Uterus (tissue), 4 donors: ENCODE measurements around the gene OR2AP1. TPM values are rescaled to one million over a fixed set of nuclear protein-coding genes. Genes with fewer than 3 reads are reported as not detected.
"Not testable (repeated sequence)": the region's sequence is repeated elsewhere in the genome, so short reads cannot be mapped to it uniquely, and the experiment has no call there.

ENCODE experiments used
- DNase-seq, 2 donors: peaks; one replicate each; pipeline ENCODE4 v3.0.0-alpha.2; 2019 to 2020
- H3K27ac ChIP-seq, 2 donors: fragments of 200-600 bp; sonication (generic); 1 replicate in 1 of 2; 2 replicates in 1 of 2; pipeline ENCODE4 v1.5.1; 2016 to 2018
- H3K27me3 ChIP-seq, 2 donors: fragments of 200-600 bp; sonication (generic); one replicate each; pipeline ENCODE4 v1.5.1; 2018 to 2019; ENCODE audit warnings: control low read depth in 1 of 2
- H3K36me3 ChIP-seq, 2 donors: fragments of 200-600 bp; sonication (generic); one replicate each; pipeline ENCODE4 v1.5.1; 2019; ENCODE audit warnings: control low read depth in 1 of 2
- H3K4me1 ChIP-seq, 2 donors: fragments of 200-600 bp; sonication (generic); one replicate each; pipeline ENCODE4 v1.5.1; 2018 to 2019; ENCODE audit warnings: control low read depth in 1 of 2
- H3K4me3 ChIP-seq, 2 donors: fragments of 200-600 bp; sonication (generic); 1 replicate in 1 of 2; 2 replicates in 1 of 2; pipeline ENCODE4 v1.5.1; 2018 to 2019; ENCODE audit warnings: mild to moderate bottlenecking in 1 of 2
- H3K9me3 ChIP-seq, 2 donors: fragments of 200-600 bp; sonication (generic); one replicate each; pipeline ENCODE4 v1.5.1; 2019; ENCODE audit warnings: control low read depth in 1 of 2
- POLR2A ChIP-seq, 2 donors: fragments of 450-650 bp; IDR thresholded peaks; one replicate each; pipeline ENCODE4 v1.6.1; 2016; ENCODE audit warnings: antibody characterized with exemption in 2 of 2, mild to moderate bottlenecking in 1 of 2, moderate library complexity in 1 of 2
- intact Hi-C: fragments of 100-400 bp; cut with DNase I; formaldehyde crosslinking; loops from one replicate; pipeline ENCODE4 v1.15.1; 2023; ENCODE audit warnings: low total_unique reads
- total RNA-seq, 4 donors: library from RNA; depleted of rRNA in 3 of 4; stranded (reverse); fragments of >200 nt in 3 of 4; gene quantifications; one replicate each; pipeline versions ENCODE4 v1.1.0 to v1.2.4, GENCODE V29; 2014 to 2023
- TF ChIP-seq, protein P1 (sequence below), 4 experiments: fragments of 200-600 bp in 2 of 4; fragments of 450-650 bp in 2 of 4; sonication (generic) in 2 of 4; IDR thresholded peaks; one replicate each; pipeline ENCODE4 v1.5.1; 2016 to 2019; ENCODE audit warnings: antibody characterized with exemption in 4 of 4, mild to moderate bottlenecking in 2 of 4, moderate library complexity in 1 of 4
- donor health status: DM: yes; HTN: yes; CAD: no.

The OR2AP1 gene
- total RNA-seq, 4 donors from 2014 or later = not detected

DNA sequence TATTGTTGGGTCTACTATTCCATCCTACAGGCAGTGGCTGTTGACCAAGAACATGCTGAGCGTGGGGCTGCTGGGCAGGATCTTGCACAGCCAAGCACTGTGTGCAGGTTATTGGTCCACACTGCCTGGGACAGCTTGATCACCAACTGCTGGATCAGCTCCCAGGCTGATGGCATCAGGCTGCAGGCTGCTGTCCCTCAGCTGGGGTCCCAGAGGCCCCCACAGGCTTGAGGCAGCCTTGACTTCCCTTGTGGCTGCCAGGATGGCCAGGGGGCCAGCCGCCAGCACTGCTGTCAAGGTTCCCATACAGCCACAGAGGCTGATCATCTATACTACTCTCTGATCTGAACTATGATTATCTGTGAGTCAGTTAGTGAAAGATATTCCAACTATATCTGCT lies 9.8 kb downstream of the OR2AP1 start:
- peaks cover 0 to 3% of the 10 kb centered on the region in 2 donors for H3K9me3 ChIP-seq
- no peaks in the 10 kb centered on the region for H3K36me3 ChIP-seq
- no peaks in the 10 kb centered on the region for H3K27me3 ChIP-seq
- no peak for TF ChIP-seq POLR2A (IDR thresholded peaks at IDR 0.05)
- TF ChIP-seq, protein P1, sequence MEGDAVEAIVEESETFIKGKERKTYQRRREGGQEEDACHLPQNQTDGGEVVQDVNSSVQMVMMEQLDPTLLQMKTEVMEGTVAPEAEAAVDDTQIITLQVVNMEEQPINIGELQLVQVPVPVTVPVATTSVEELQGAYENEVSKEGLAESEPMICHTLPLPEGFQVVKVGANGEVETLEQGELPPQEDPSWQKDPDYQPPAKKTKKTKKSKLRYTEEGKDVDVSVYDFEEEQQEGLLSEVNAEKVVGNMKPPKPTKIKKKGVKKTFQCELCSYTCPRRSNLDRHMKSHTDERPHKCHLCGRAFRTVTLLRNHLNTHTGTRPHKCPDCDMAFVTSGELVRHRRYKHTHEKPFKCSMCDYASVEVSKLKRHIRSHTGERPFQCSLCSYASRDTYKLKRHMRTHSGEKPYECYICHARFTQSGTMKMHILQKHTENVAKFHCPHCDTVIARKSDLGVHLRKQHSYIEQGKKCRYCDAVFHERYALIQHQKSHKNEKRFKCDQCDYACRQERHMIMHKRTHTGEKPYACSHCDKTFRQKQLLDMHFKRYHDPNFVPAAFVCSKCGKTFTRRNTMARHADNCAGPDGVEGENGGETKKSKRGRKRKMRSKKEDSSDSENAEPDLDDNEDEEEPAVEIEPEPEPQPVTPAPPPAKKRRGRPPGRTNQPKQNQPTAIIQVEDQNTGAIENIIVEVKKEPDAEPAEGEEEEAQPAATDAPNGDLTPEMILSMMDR (IDR thresholded peaks at IDR 0.05) = no peak
- DNase-seq = no peak
- H3K27ac ChIP-seq = no peak overlapping the region
- intact Hi-C loops = no loop called here
- no peak overlapping the region for H3K4me3 ChIP-seq
- no peaks in the 10 kb centered on the region for H3K4me1 ChIP-seq

DNA sequence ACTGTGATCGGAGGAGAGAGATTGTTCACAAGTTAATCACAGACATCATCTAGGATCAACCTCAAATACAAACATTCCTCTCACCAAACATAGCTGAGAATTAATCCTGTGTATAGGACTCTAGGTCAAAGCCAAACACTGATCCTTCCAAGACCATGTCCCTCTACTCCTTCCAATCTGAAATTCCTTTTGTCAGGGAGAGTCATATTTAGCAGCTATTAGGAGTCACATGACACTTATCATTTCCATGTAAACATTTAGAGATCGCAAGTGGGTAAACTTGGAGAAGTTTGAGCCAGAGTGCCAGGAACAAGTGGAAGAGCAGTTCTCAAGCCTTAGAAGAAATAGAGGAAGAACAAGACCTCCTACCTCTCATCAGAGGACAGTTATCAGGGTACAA lies 13.5 kb downstream of the OR2AP1 start:
- Histone ChIP-seq H3K9me3 (peaks cover 0 to 3% of the 10 kb centered on the region in 2 donors), H3K27me3 (no peaks in the 10 kb centered on the region), H3K4me1 (no peaks in the 10 kb centered on the region), H3K27ac (no peak overlapping the region), H3K4me3 (no peak overlapping the region), H3K36me3 (no peaks in the 10 kb centered on the region)
- DNase-seq = no peak
- intact Hi-C loops = no loop called here
- no peak for TF ChIP-seq POLR2A (IDR thresholded peaks at IDR 0.05)
- TF ChIP-seq, protein P1 (IDR thresholded peaks at IDR 0.05) = no peak

DNA sequence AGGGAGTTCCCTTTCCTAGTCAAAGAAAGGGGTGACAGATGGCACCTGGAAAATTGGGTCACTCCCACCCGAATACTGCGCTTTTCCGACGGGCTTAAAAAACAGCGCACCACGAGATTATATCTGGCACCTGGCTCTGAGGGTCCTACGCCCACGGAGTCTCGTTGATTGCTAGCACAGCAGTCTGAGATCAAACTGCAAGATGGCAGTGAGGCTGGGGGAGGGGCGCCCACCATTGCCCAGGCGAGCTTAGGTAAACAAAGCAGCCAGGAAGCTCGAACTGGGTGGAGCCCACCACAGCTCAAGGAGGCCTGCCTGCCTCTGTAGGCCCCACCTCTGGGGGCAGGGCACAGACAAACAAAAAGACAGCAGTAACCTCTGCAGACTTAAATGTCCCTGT lies 17.9 kb downstream of the OR2AP1 start:
- H3K27me3 ChIP-seq, H3K4me1 ChIP-seq, H3K4me3 ChIP-seq, H3K9me3 ChIP-seq, H3K27ac ChIP-seq, DNase-seq, H3K36me3 ChIP-seq, intact Hi-C loops: not testable (repeated sequence)

DNA sequence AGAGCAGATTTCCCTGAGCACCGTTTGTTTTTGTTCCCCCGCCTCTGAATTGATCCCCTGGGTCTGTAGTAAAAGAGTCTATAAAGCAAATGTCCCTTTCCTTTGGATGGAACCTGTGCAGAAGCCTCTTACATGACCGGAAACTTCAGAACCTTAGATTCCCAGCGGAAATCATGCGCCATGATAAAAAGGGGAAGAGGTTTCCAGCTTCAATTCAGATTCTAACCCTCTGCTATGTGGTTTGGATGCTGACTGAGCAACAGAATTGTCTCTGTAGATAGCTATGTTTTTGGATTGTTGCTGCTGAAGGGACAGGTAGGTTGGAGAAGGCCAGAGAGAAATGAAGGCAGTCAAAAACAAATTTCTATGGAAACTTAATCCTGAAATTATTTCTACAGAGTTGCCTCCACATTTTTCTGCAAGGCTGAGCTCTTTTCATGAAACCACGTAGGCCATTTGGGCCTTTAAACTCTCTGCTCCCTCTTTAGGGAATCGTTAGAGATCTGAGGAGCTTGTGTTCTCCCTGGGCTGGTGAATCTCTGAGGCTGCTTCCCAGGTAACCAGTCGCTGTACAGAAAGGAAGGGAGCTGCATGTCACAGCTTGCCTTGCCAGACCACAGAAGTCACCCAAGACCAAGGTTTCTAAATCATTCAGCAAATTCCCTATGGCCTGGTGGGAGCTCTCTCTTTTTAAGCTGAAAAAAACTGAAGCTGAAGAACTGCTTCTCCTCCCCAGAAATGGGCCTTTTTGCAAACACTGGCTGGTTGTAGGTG lies 35.7 kb downstream of the OR2AP1 start:
- Histone ChIP-seq H3K4me1 (no peaks in the 10 kb centered on the region), H3K27me3 (no peaks in the 10 kb centered on the region), H3K4me3 (no peak overlapping the region), H3K27ac (no peak overlapping the region), H3K9me3 (no peaks in the 10 kb centered on the region), H3K36me3 (no peaks in the 10 kb centered on the region)
- no peak for TF ChIP-seq POLR2A (IDR thresholded peaks at IDR 0.05)
- TF ChIP-seq, protein P1 (IDR thresholded peaks at IDR 0.05) = no peak
- no peak for DNase-seq
- intact Hi-C loops = no loop called here

DNA sequence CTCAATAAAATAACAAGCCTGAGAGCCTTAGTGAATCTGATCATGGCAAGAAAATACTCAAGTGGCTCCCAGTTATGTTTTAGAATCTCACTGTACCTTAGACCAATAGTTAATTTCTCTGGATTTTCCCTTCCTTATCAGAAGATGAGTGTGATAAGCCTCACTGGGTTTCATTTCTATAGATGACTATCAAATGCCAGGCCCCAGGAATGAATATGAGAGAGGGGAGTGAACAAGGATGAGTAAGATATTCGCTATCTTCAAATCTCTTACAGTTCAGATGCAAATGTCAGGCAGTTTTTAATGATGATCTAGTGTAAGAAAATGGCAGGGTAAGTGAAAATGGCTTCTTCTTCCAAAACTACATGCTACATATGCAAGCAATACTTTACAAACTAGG lies 38.3 kb downstream of the OR2AP1 start:
- Histone ChIP-seq H3K4me3 (no peak overlapping the region), H3K9me3 (no peaks in the 10 kb centered on the region), H3K4me1 (no peaks in the 10 kb centered on the region), H3K36me3 (no peaks in the 10 kb centered on the region), H3K27ac (no peak overlapping the region), H3K27me3 (no peaks in the 10 kb centered on the region)
- intact Hi-C loops = loop anchor here (10.0 kb wide), 1 partner anchor 416 kb away; no protein-coding TSS in a partner anchor
- DNase-seq = no peak
- TF ChIP-seq, protein P1 (IDR thresholded peaks at IDR 0.05) = no peak
- no peak for TF ChIP-seq POLR2A (IDR thresholded peaks at IDR 0.05)
